ENCODE results near the gene SCG3. TPM values are rescaled to one million over a fixed set of nuclear protein-coding genes. Genes with fewer than 3 reads are reported as not detected.

SCG3 gene
- polyA plus RNA-seq, 1 donor (not counting 4 experiments of a cell fraction or from before 2014, with no cell fraction given) = not detected

- TF ChIP-seq EZH2 (IDR thresholded peaks at IDR 0.05; ENCODE audit: low read length) (no peak), CTCF (optimal IDR thresholded peaks at IDR 0.05 in 1 of 3, IDR thresholded peaks at IDR 0.05 in 1 of 3, conservative IDR thresholded peaks at IDR 0.05 in 1 of 3; ENCODE audit: extremely low read depth in 1 of 3, insufficient read depth in 2 of 3, low read length in 3 of 3) (no peak)
- H3K27ac ChIP-seq (ENCODE audit: control insufficient read depth, insufficient read depth, low read length) = no peak overlapping the region
- H3K4me1 ChIP-seq (ENCODE audit: control insufficient read depth, extremely low read depth, insufficient read depth, low read length) = no peaks in the 10 kb centered on the region
- no peaks in the 10 kb centered on the region for H3K9me1 ChIP-seq (ENCODE audit: control insufficient read depth, extremely low read depth, insufficient read depth, low read length)
- no peak overlapping the region for H2AFZ ChIP-seq (ENCODE audit: control insufficient read depth, low read length)
- no peaks in the 10 kb centered on the region for H4K20me1 ChIP-seq (ENCODE audit: control insufficient read depth, extremely low read depth, insufficient read depth, low read length)
- no peaks in the 10 kb centered on the region for H3K79me2 ChIP-seq (ENCODE audit: control insufficient read depth, insufficient read depth, low read length)
- H3K9me3 ChIP-seq (ENCODE audit: control insufficient read depth, low read depth, low read length) = no peaks in the 10 kb centered on the region
- H3K4me2 ChIP-seq (ENCODE audit: control insufficient read depth, extremely low read depth, insufficient read depth, low read depth, low read length) = no peak overlapping the region
- DNase-seq (ENCODE audit: low read depth, low spot score) = no peak
- no peak overlapping the region for H3K4me3 ChIP-seq (ENCODE audit: control insufficient read depth in 2 of 3, extremely low read depth in 1 of 3, insufficient read depth in 2 of 3, low read depth in 1 of 3, low read length in 3 of 3)
- FAIRE-seq = no peak
- dilution Hi-C loops (cut with MboI; ENCODE audit: extremely low pct_ligation_motif_present, low sequenced_read_pairs) = no loop called here
- peaks cover 2% of the 10 kb centered on the region for H3K27me3 ChIP-seq (ENCODE audit: control insufficient read depth, extremely low read depth, insufficient read depth, low read length)
- no peak overlapping the region for H3K9ac ChIP-seq (ENCODE audit: control insufficient read depth, extremely low read depth, insufficient read depth, low read length)
- no peaks in the 10 kb centered on the region for H3K36me3 ChIP-seq (ENCODE audit: control insufficient read depth in 2 of 2, extremely low read depth in 1 of 2, insufficient read depth in 2 of 2, low read length in 2 of 2)
These were observed 11.9 kb upstream of the SCG3 start for GRCh38 chr15:51669381-51669780.

GRCh38 chr15:51672155-51672687, 9.1 kb upstream of the SCG3 start:
- no peak overlapping the region for H2AFZ ChIP-seq (ENCODE audit: control insufficient read depth, low read length)
- H3K9ac ChIP-seq (ENCODE audit: control insufficient read depth, extremely low read depth, insufficient read depth, low read length) = no peak overlapping the region
- H3K27ac ChIP-seq (ENCODE audit: control insufficient read depth, insufficient read depth, low read length) = no peak overlapping the region
- no peak for FAIRE-seq
- dilution Hi-C loops (cut with MboI; ENCODE audit: extremely low pct_ligation_motif_present, low sequenced_read_pairs) = no loop called here
- no peaks in the 10 kb centered on the region for H3K4me1 ChIP-seq (ENCODE audit: control insufficient read depth, extremely low read depth, insufficient read depth, low read length)
- H3K4me3 ChIP-seq (ENCODE audit: control insufficient read depth in 2 of 3, extremely low read depth in 1 of 3, insufficient read depth in 2 of 3, low read depth in 1 of 3, low read length in 3 of 3) = no peak overlapping the region
- no peaks in the 10 kb centered on the region for H3K36me3 ChIP-seq (ENCODE audit: control insufficient read depth in 2 of 2, extremely low read depth in 1 of 2, insufficient read depth in 2 of 2, low read length in 2 of 2)
- no peaks in the 10 kb centered on the region for H3K27me3 ChIP-seq (ENCODE audit: control insufficient read depth, extremely low read depth, insufficient read depth, low read length)
- H3K9me3 ChIP-seq (ENCODE audit: control insufficient read depth, low read depth, low read length) = no peaks in the 10 kb centered on the region
- no peaks in the 10 kb centered on the region for H3K79me2 ChIP-seq (ENCODE audit: control insufficient read depth, insufficient read depth, low read length)
- no peak overlapping the region for H3K4me2 ChIP-seq (ENCODE audit: control insufficient read depth, extremely low read depth, insufficient read depth, low read depth, low read length)
- TF ChIP-seq EZH2 (IDR thresholded peaks at IDR 0.05; ENCODE audit: low read length) (no peak), CTCF (optimal IDR thresholded peaks at IDR 0.05 in 1 of 3, IDR thresholded peaks at IDR 0.05 in 1 of 3, conservative IDR thresholded peaks at IDR 0.05 in 1 of 3; ENCODE audit: extremely low read depth in 1 of 3, insufficient read depth in 2 of 3, low read length in 3 of 3) (no peak)
- H3K9me1 ChIP-seq (ENCODE audit: control insufficient read depth, extremely low read depth, insufficient read depth, low read length) = no peaks in the 10 kb centered on the region
- no peaks in the 10 kb centered on the region for H4K20me1 ChIP-seq (ENCODE audit: control insufficient read depth, extremely low read depth, insufficient read depth, low read length)
- no peak for DNase-seq (ENCODE audit: low read depth, low spot score)
